IMR-90 (cell line): ENCODE measurements around the gene RTN1.

Source experiments
- BHLHE40 ChIP-seq: fragments of 150-350 bp; IDR thresholded peaks from 2 replicates; pipeline ENCODE4 v1.6.1; 2016; ENCODE audit warnings: mild to moderate bottlenecking, low read depth, low read length
- CHD1 ChIP-seq: IDR thresholded peaks from 2 replicates; pipeline ENCODE4 v1.6.1; 2012; ENCODE audit warnings: low read depth, low read length, improper control_type of control experiment
- CTCF ChIP-seq: conservative IDR thresholded peaks from 2 replicates; pipeline ENCODE4 v1.5.1; 2012; ENCODE audit warnings: mild to moderate bottlenecking, low read depth, low read length, improper control_type of control experiment
- ELK1 ChIP-seq: fragments of 150-350 bp; IDR thresholded peaks from 2 replicates; pipeline ENCODE4 v1.6.1; 2016; ENCODE audit warnings: low read depth, mild to moderate bottlenecking, low read length, moderate library complexity, borderline replicate concordance
- FOS ChIP-seq: fragments of 150-350 bp; IDR thresholded peaks from 2 replicates; pipeline ENCODE4 v1.6.1; 2016; ENCODE audit warnings: low read depth, low read length
- MAFK ChIP-seq: IDR thresholded peaks from 2 replicates; pipeline ENCODE4 v1.6.1; 2012; ENCODE audit warnings: low read depth, low read length, improper control_type of control experiment
- MAZ ChIP-seq: IDR thresholded peaks from 2 replicates; pipeline ENCODE4 v1.6.1; 2012; ENCODE audit warnings: low read depth, mild to moderate bottlenecking, low read length, improper control_type of control experiment, moderate library complexity, borderline replicate concordance
- MXI1 ChIP-seq: IDR thresholded peaks from 2 replicates; pipeline ENCODE4 v1.6.1; 2012; ENCODE audit warnings: low read depth, mild to moderate bottlenecking, low read length, moderate library complexity, borderline replicate concordance
- NFE2L2 ChIP-seq: fragments of 150-350 bp; IDR thresholded peaks from 2 replicates; pipeline ENCODE4 v1.6.1; 2016; ENCODE audit warnings: low read depth, mild to moderate bottlenecking, low read length
- POLR2A ChIP-seq: IDR thresholded peaks from 2 replicates; pipeline ENCODE4 v1.6.1; 2012; ENCODE audit warnings: mild to moderate bottlenecking, low read depth, low read length
- RAD21 ChIP-seq: IDR thresholded peaks from 2 replicates; pipeline ENCODE4 v1.6.1; 2012; ENCODE audit warnings: low read length, improper control_type of control experiment
- RCOR1 ChIP-seq: IDR thresholded peaks from 2 replicates; pipeline ENCODE4 v1.6.1; 2012; ENCODE audit warnings: mild to moderate bottlenecking, low read length, improper control_type of control experiment; ENCODE audit not compliant: insufficient replicate concordance
- SMC3 ChIP-seq: fragments of 150-350 bp; IDR thresholded peaks from 2 replicates; pipeline ENCODE4 v1.6.1; 2016; ENCODE audit warnings: low read depth, mild to moderate bottlenecking, antibody characterized with exemption, low read length, moderate library complexity
- USF2 ChIP-seq: fragments of 150-350 bp; IDR thresholded peaks from 2 replicates; pipeline ENCODE4 v1.6.1; 2017; ENCODE audit warnings: mild to moderate bottlenecking, antibody characterized with exemption, low read length, low read depth

GRCh38 chr14:59870277-59871165, at the start of gene RTN1:
- no peak for TF ChIP-seq CTCF
- no peak for TF ChIP-seq POLR2A
- no peak for TF ChIP-seq FOS
- TF ChIP-seq MAFK, result no peak
- no peak for TF ChIP-seq ELK1
- TF ChIP-seq NFE2L2, result no peak
- TF ChIP-seq RAD21, result no peak
- no peak for TF ChIP-seq SMC3
- TF ChIP-seq MAZ, result 0 out of 2 replicates have a peak, but pooled peaks have one; percentile 26
- TF ChIP-seq BHLHE40, result no peak
- TF ChIP-seq CHD1, result no peak
- TF ChIP-seq MXI1, result no peak
- no peak for TF ChIP-seq USF2
- TF ChIP-seq RCOR1, result no peak
